Esophagus muscularis mucosa (tissue), 4 donors: ENCODE data around the gene SLC8A1. TPM values are rescaled to one million over a fixed set of nuclear protein-coding genes. Genes with fewer than 3 reads are reported as not detected.

ENCODE experiments used
- DNase-seq: peaks from one replicate; pipeline ENCODE4 v3.0.0-alpha.2; 2017; ENCODE audit errors: extremely low spot score
- H3K27ac ChIP-seq, 4 donors: fragments of 200-600 bp; sonication (generic); replicated peaks in 1 of 4; 1 replicate in 3 of 4; 2 replicates in 1 of 4; pipeline ENCODE4 v1.5.1; 2016 to 2019; ENCODE audit warnings: mild to moderate bottlenecking in 1 of 4
- H3K27me3 ChIP-seq, 4 donors: fragments of 200-600 bp; sonication (generic); one replicate each; pipeline versions ENCODE4 v1.5.1 to v1.6.0; 2016 to 2019
- H3K36me3 ChIP-seq, 4 donors: fragments of 200-600 bp; sonication (generic); one replicate each; pipeline ENCODE4 v1.5.1; 2016 to 2019
- H3K4me1 ChIP-seq, 4 donors: fragments of 200-600 bp; sonication (generic); one replicate each; pipeline ENCODE4 v1.5.1; 2016 to 2019
- H3K4me3 ChIP-seq, 4 donors: fragments of 200-600 bp; sonication (generic); 1 replicate in 2 of 4; 2 replicates in 2 of 4; pipeline ENCODE4 v1.5.1; 2016 to 2019; ENCODE audit warnings: mild to moderate bottlenecking in 4 of 4, moderate library complexity in 1 of 4
- H3K9me3 ChIP-seq, 4 donors: fragments of 200-600 bp; sonication (generic); 1 replicate in 3 of 4; 2 replicates in 1 of 4; pipeline ENCODE4 v1.5.1; 2016 to 2019
- CTCF ChIP-seq, 3 experiments: fragments of 200-600 bp in 2 of 3; fragments of 450-650 bp in 1 of 3; sonication (generic) in 2 of 3; IDR thresholded peaks; one replicate each; pipeline ENCODE4 v1.5.1; 2017 to 2019; ENCODE audit warnings: antibody characterized with exemption in 3 of 3, mild to moderate bottlenecking in 2 of 3, moderate library complexity in 1 of 3
- EP300 ChIP-seq: sonication (generic); formaldehyde crosslinking; IDR thresholded peaks from one replicate; pipeline ENCODE4 v1.6.1; 2017; ENCODE audit warnings: antibody characterized with exemption
- POLR2A ChIP-seq: fragments of 450-650 bp; IDR thresholded peaks from one replicate; pipeline ENCODE4 v1.6.1; 2017; ENCODE audit warnings: antibody characterized with exemption, moderate library complexity, mild to moderate bottlenecking, low read depth
- POLR2AphosphoS5 ChIP-seq, 2 donors: sonication (generic); formaldehyde crosslinking; IDR thresholded peaks; one replicate each; pipeline ENCODE4 v1.6.1; 2017; ENCODE audit warnings: antibody characterized with exemption in 2 of 2
- WGBS: methylation state at CpG from one replicate; pipeline ENCODE4 v1.1.5; 2018; 5-methylcytosine and 5-hydroxymethylcytosine counted together
- intact Hi-C: fragments of 100-400 bp; cut with DNase I; formaldehyde crosslinking; loops from one replicate; pipeline ENCODE4 v1.15.1; 2023
- total RNA-seq, 4 donors: library from RNA; depleted of rRNA; stranded (reverse); fragments of >200 nt; gene quantifications; one replicate each; pipeline versions ENCODE4 v1.1.0 to v1.2.1, GENCODE V29; 2016

SLC8A1 gene
- total RNA-seq, 4 donors from 2014 or later = 105 to 166 (median 157) TPM

GRCh38 chr2:40353231-40353630 lies 98.7 kb downstream of the SLC8A1 start:
- H3K27me3 ChIP-seq = no peaks in the 10 kb centered on the region
- no peak for DNase-seq
- H3K9me3 ChIP-seq = no peaks in the 10 kb centered on the region
- H3K27ac ChIP-seq = peak overlapping the region; percentile 72 to 80 (median 76)
- TF ChIP-seq POLR2AphosphoS5 (IDR thresholded peaks at IDR 0.05) = peak; percentile 22 to 61
- no peak for TF ChIP-seq CTCF (IDR thresholded peaks at IDR 0.05)
- intact Hi-C loops = no loop called here
- H3K4me1 ChIP-seq = peaks cover 40 to 72% (median 58%) of the 10 kb centered on the region in 4 donors
- WGBS = 42% methylated on average over 5 of the region's 5 CpGs
- no peaks in the 10 kb centered on the region for H3K36me3 ChIP-seq
- no peak overlapping the region for H3K4me3 ChIP-seq

GRCh38 chr2:40352703-40353099 lies 99.2 kb downstream of the SLC8A1 start:
- Histone ChIP-seq H3K4me1 (peaks cover 40 to 70% (median 53%) of the 10 kb centered on the region in 4 donors), H3K36me3 (no peaks in the 10 kb centered on the region), H3K4me3 (no peak overlapping the region), H3K27ac (peak overlapping the region; percentile 72 to 80 (median 76)), H3K27me3 (no peaks in the 10 kb centered on the region), H3K9me3 (no peaks in the 10 kb centered on the region)
- WGBS = 70% methylated on average over 7 of the region's 7 CpGs
- intact Hi-C loops = no loop called here
- no peak for TF ChIP-seq EP300
- no peak for TF ChIP-seq CTCF (IDR thresholded peaks at IDR 0.05)
- no peak for TF ChIP-seq POLR2A
- no peak for TF ChIP-seq POLR2AphosphoS5 (IDR thresholded peaks at IDR 0.05)
- DNase-seq = no peak

GRCh38 chr2:40352041-40352702 lies 99.7 kb downstream of the SLC8A1 start:
- H3K4me3 ChIP-seq = no peak overlapping the region
- H3K9me3 ChIP-seq = no peaks in the 10 kb centered on the region
- no peak for DNase-seq
- no peak for TF ChIP-seq EP300
- peak in 1 of 2 donors; percentile 6 for TF ChIP-seq POLR2AphosphoS5 (IDR thresholded peaks at IDR 0.05)
- TF ChIP-seq CTCF (IDR thresholded peaks at IDR 0.05) = no peak
- peak overlapping the region; percentile 72 to 80 (median 76) for H3K27ac ChIP-seq
- no peaks in the 10 kb centered on the region for H3K36me3 ChIP-seq
- peaks cover 42 to 68% (median 50%) of the 10 kb centered on the region in 4 donors for H3K4me1 ChIP-seq
- WGBS = 64% methylated on average over 4 of the region's 4 CpGs
- no peaks in the 10 kb centered on the region for H3K27me3 ChIP-seq
- intact Hi-C loops = no loop called here

- TF ChIP-seq POLR2A = no peak
- TF ChIP-seq POLR2AphosphoS5 (IDR thresholded peaks at IDR 0.05) = no peak
- no peak for TF ChIP-seq EP300
- TF ChIP-seq CTCF (IDR thresholded peaks at IDR 0.05) = no peak
- H3K4me3 ChIP-seq = no peak overlapping the region
- DNase-seq = no peak
- 76% methylated on average over 5 of the region's 5 CpGs for WGBS
- no peaks in the 10 kb centered on the region for H3K36me3 ChIP-seq
- intact Hi-C loops = no loop called here
- no peak overlapping the region for H3K27ac ChIP-seq
- no peaks in the 10 kb centered on the region for H3K9me3 ChIP-seq
- no peaks in the 10 kb centered on the region for H3K27me3 ChIP-seq
- H3K4me1 ChIP-seq = peaks cover 40 to 69% (median 58%) of the 10 kb centered on the region in 4 donors
Measured at GRCh38 chr2:40348665-40349064, 103.2 kb downstream of the SLC8A1 start.

- intact Hi-C loops = no loop called here
- 85% methylated on average over 5 of the region's 5 CpGs for WGBS
- Histone ChIP-seq H3K27ac (no peak overlapping the region), H3K9me3 (no peaks in the 10 kb centered on the region), H3K36me3 (no peaks in the 10 kb centered on the region), H3K27me3 (no peaks in the 10 kb centered on the region), H3K4me1 (peaks cover 39 to 69% (median 56%) of the 10 kb centered on the region in 4 donors), H3K4me3 (no peak overlapping the region)
- TF ChIP-seq CTCF (IDR thresholded peaks at IDR 0.05) = no peak
- TF ChIP-seq POLR2AphosphoS5 (IDR thresholded peaks at IDR 0.05) = no peak
- TF ChIP-seq EP300 = no peak
- no peak for TF ChIP-seq POLR2A
- DNase-seq = no peak
Measured at GRCh38 chr2:40348038-40348437, 103.9 kb downstream of the SLC8A1 start.
